Measurements from ENCODE around the gene SATL1. TPM values are rescaled to one million over a fixed set of nuclear protein-coding genes. Genes with fewer than 3 reads are reported as not detected.
"Not testable (repeated sequence)": the region's sequence is repeated elsewhere in the genome, so short reads cannot be mapped to it uniquely, and the experiment has no call there.

Gene SATL1
- total and polyA plus RNA-seq, 4 experiments from 2014 or later, result not detected

DNA sequence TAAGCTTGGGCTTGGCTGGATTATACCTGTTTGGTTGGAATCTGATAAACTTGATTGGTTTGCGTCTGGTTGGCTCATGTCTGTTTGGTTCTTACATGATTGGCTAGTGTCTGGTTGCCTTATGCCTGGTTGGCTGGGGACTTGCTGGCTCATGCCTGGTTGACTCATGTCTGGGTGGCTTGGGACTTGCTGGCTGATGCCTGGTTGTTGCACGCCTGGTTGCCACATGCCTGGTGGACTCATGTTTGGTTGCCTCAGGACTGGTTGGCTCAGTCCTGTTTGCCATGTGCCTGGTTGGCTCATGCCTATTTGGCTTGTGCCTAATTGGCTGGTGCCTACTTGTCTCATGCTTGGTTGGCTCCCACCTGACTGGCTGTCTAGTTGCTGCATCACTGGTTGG lies 135.4 kb downstream of the SATL1 start:
- no peaks in the 10 kb centered on the region for H3K36me3 Mint-ChIP-seq
- no peaks in the 10 kb centered on the region for H3K9me3 Mint-ChIP-seq
- no peak overlapping the region for H3K4me3 ChIP-seq (ENCODE audit: low read length in 2 of 2)
- no peak overlapping the region for H3K27ac Mint-ChIP-seq
- H3K9me3 ChIP-seq (ENCODE audit: control insufficient read depth in 1 of 2, low read length in 2 of 2), result no peaks in the 10 kb centered on the region
- ChIA-PET POLR2A (ENCODE audit: partially characterized antibody) (no interaction called here), CTCF (ENCODE audit: partially characterized antibody) (no interaction called here)
- peaks cover 0 to 2% of the 10 kb centered on the region in 2 donors for H3K27me3 Mint-ChIP-seq
- H3K27ac ChIP-seq (ENCODE audit: low read depth, low read length), result no peak overlapping the region
- no peaks in the 10 kb centered on the region for H3K36me3 ChIP-seq (ENCODE audit: insufficient read depth, low read length)
- intact Hi-C loops (cut with micrococcal nuclease), result no loop called here
- H3K27me3 ChIP-seq (ENCODE audit: insufficient read depth, low read length), result no peaks in the 10 kb centered on the region
- H3K4me1 Mint-ChIP-seq, result no peaks in the 10 kb centered on the region
- no peak overlapping the region for H3K4me3 Mint-ChIP-seq
- no peaks in the 10 kb centered on the region for H3K4me1 ChIP-seq (ENCODE audit: insufficient read depth, low read length)
- DNase-seq, result no peak

DNA sequence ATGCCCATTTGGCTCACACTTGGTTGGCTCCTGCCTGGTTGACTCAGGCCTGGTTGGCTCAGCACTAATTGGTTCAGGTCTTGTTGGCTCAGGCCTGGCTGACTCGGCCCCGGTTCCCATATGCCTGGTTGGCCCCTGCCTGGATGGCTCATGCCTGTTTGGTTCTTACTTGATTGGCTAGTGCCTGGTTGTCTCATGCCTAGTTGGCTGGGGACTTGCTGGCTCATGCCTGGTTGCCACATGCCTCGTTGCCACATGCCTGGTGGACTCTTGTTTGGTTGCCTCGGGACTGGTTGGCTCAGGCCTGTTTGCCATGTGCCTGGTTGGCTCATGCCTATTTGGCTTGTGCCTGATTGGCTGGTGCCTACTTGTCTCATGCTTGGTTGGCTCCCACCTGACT lies 136.2 kb downstream of the SATL1 start:
- Histone ChIP-seq H3K36me3 (ENCODE audit: insufficient read depth, low read length) (no peaks in the 10 kb centered on the region), H3K27ac (ENCODE audit: low read depth, low read length) (no peak overlapping the region), H3K9me3 (ENCODE audit: control insufficient read depth in 1 of 2, low read length in 2 of 2) (no peaks in the 10 kb centered on the region), H3K4me1 (ENCODE audit: insufficient read depth, low read length) (no peaks in the 10 kb centered on the region), H3K4me3 (ENCODE audit: low read length in 2 of 2) (no peak overlapping the region), H3K27me3 (ENCODE audit: insufficient read depth, low read length) (no peaks in the 10 kb centered on the region)
- Mint-ChIP-seq H3K9me3 (no peaks in the 10 kb centered on the region), H3K27ac (no peak overlapping the region), H3K27me3 (no peaks in the 10 kb centered on the region), H3K4me1 (no peaks in the 10 kb centered on the region), H3K4me3 (no peak overlapping the region), H3K36me3 (no peaks in the 10 kb centered on the region)
- intact Hi-C loops (cut with micrococcal nuclease), result no loop called here
- no peak for DNase-seq
- POLR2A ChIA-PET (ENCODE audit: partially characterized antibody), result no interaction called here
- CTCF ChIA-PET (ENCODE audit: partially characterized antibody), result no interaction called here

- CTCF ChIA-PET (ENCODE audit: partially characterized antibody), result no interaction called here
- Mint-ChIP-seq H3K27me3 (no peaks in the 10 kb centered on the region), H3K36me3 (peaks cover 25 to 38% of the 10 kb centered on the region in 2 donors)
Observed at GRCh38 chrX:85089321-85089840, 154.2 kb downstream of the SATL1 start.

DNA sequence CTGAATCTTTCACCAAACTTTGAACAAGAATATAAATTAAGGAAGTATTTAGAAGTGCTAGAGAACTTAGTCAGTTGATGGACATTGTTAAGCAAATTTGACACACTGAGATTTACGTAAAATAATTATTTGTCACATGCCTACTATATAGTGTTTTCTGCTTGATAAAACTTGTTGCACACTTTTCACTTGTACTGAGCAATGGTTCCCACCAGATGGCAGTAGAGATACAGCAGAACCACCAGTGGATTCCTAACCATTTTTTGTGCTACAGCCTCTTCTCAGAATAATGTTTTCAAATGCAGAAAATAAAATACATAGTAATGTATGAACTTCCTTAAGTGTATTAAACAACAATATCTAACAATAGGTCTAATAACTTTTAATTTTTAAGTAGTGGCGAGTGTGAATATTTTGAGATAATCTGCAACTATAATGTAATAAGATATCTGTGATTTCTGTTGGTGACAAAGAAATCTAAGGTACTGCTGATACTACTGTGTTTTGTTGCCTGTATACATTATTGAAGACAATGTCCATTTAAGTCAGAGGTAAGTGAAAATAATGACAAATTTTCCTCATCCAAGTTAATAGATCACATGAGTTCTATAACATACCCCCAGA lies 158.7 kb downstream of the SATL1 start:
- no peaks in the 10 kb centered on the region for H3K36me3 ChIP-seq (ENCODE audit: insufficient read depth, low read length)
- CTCF ChIA-PET (ENCODE audit: partially characterized antibody), result interaction anchor here (1.2 to 1.9 kb wide), 3 partner anchors 10 to 28 kb away, joined by 3 to 6 read pairs (median 4); no protein-coding TSS in a partner anchor
- intact Hi-C loops (cut with micrococcal nuclease), result no loop called here
- H3K4me1 ChIP-seq (ENCODE audit: insufficient read depth, low read length), result no peaks in the 10 kb centered on the region
- Mint-ChIP-seq H3K27me3 (no peaks in the 10 kb centered on the region), H3K36me3 (peaks cover 18 to 29% of the 10 kb centered on the region in 2 donors), H3K4me1 (peaks cover 0 to 3% (median 0%) of the 10 kb centered on the region in 4 donors), H3K27ac (no peak overlapping the region), H3K4me3 (no peak overlapping the region), H3K9me3 (peaks cover 0 to 1% (median 0%) of the 10 kb centered on the region in 8 donors)
- H3K27ac ChIP-seq (ENCODE audit: low read depth, low read length), result no peak overlapping the region
- POLR2A ChIA-PET (ENCODE audit: partially characterized antibody), result no interaction called here
- no peaks in the 10 kb centered on the region for H3K27me3 ChIP-seq (ENCODE audit: insufficient read depth, low read length)
- no peaks in the 10 kb centered on the region for H3K9me3 ChIP-seq (ENCODE audit: control insufficient read depth in 1 of 2, low read length in 2 of 2)
- DNase-seq, result peak in 4 of 5 donors; percentile 23 to 34 (median 30)
- no peak overlapping the region for H3K4me3 ChIP-seq (ENCODE audit: low read length in 2 of 2)

More at GRCh38 chrX:85089321-85089840, 154.2 kb downstream of the SATL1 start:
- no peaks in the 10 kb centered on the region for H3K27me3 ChIP-seq (ENCODE audit: insufficient read depth, low read length)
- H3K4me3 ChIP-seq (ENCODE audit: low read length in 2 of 2), result no peak overlapping the region
- Mint-ChIP-seq H3K4me3 (no peak overlapping the region), H3K4me1 (no peaks in the 10 kb centered on the region), H3K27ac (no peak overlapping the region), H3K9me3 (no peaks in the 10 kb centered on the region)
- H3K9me3 ChIP-seq (ENCODE audit: control insufficient read depth in 1 of 2, low read length in 2 of 2), result no peaks in the 10 kb centered on the region
- no peaks in the 10 kb centered on the region for H3K36me3 ChIP-seq (ENCODE audit: insufficient read depth, low read length)
- no peak for DNase-seq
- POLR2A ChIA-PET (ENCODE audit: partially characterized antibody), result no interaction called here
- no peaks in the 10 kb centered on the region for H3K4me1 ChIP-seq (ENCODE audit: insufficient read depth, low read length)
- intact Hi-C loops (cut with micrococcal nuclease), result no loop called here
- no peak overlapping the region for H3K27ac ChIP-seq (ENCODE audit: low read depth, low read length)

- CTCF ChIA-PET (ENCODE audit: partially characterized antibody); H3K27me3 ChIP-seq (ENCODE audit: insufficient read depth, low read length); intact Hi-C loops (cut with micrococcal nuclease); H3K27me3 Mint-ChIP-seq; H3K9me3 Mint-ChIP-seq; H3K4me3 Mint-ChIP-seq; H3K27ac Mint-ChIP-seq; H3K9me3 ChIP-seq (ENCODE audit: control insufficient read depth in 1 of 2, low read length in 2 of 2); H3K4me1 ChIP-seq (ENCODE audit: insufficient read depth, low read length); DNase-seq; H3K4me1 Mint-ChIP-seq; H3K27ac ChIP-seq (ENCODE audit: low read depth, low read length); POLR2A ChIA-PET (ENCODE audit: partially characterized antibody); H3K4me3 ChIP-seq (ENCODE audit: low read length in 2 of 2); H3K36me3 ChIP-seq (ENCODE audit: insufficient read depth, low read length): not testable (repeated sequence)
- peaks cover 16 to 22% of the 10 kb centered on the region in 2 donors for H3K36me3 Mint-ChIP-seq
Observed at GRCh38 chrX:85077247-85077646, 166.3 kb downstream of the SATL1 start.

- Histone ChIP-seq H3K36me3 (ENCODE audit: insufficient read depth, low read length) (no peaks in the 10 kb centered on the region), H3K27ac (ENCODE audit: low read depth, low read length) (no peak overlapping the region), H3K4me1 (ENCODE audit: insufficient read depth, low read length) (no peaks in the 10 kb centered on the region), H3K4me3 (ENCODE audit: low read length in 2 of 2) (no peak overlapping the region), H3K9me3 (ENCODE audit: control insufficient read depth in 1 of 2, low read length in 2 of 2) (no peaks in the 10 kb centered on the region), H3K27me3 (ENCODE audit: insufficient read depth, low read length) (no peaks in the 10 kb centered on the region)
- Mint-ChIP-seq H3K27ac (no peak overlapping the region), H3K36me3 (peaks cover 17 to 27% of the 10 kb centered on the region in 2 donors), H3K4me3 (no peak overlapping the region), H3K27me3 (no peaks in the 10 kb centered on the region), H3K9me3 (peaks cover 0 to 2% (median 0%) of the 10 kb centered on the region in 8 donors), H3K4me1 (no peaks in the 10 kb centered on the region)
- CTCF ChIA-PET (ENCODE audit: partially characterized antibody), result no interaction called here
- POLR2A ChIA-PET (ENCODE audit: partially characterized antibody), result no interaction called here
- no peak for DNase-seq
- intact Hi-C loops (cut with micrococcal nuclease), result no loop called here
Observed at GRCh38 chrX:85065512-85066198, 177.9 kb downstream of the SATL1 start.

DNA sequence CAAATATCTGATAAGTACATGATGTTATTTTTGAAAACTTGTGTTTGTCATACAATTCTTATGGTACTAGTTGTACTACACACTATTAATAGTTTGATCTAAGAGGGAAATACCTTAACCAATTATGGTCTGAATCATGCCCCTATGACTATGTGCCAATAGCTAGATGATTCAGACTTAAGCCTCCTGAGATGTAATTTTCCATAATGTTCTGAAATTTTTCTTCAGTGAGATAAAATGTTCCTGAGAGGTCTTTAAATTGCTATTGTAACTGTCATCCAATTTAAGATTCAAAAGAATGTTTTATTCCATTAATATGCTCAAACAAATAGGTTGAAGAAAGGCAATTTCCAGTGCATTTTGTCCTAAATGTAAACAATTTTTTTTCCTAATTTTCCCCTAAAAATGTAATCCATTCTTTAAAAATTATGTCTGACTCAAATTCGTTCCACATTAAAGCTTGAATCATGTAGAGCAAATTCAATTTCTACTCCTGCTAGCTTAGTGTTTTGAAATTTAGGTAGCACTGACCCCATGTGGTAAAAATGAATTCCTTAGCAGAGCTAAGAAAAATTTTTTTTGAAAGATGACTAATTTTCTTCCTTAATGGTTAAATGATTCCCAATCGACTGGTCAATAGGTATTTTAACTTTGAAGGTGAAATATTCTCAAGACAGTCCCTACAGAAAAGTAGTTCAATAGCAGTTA lies 190.8 kb downstream of the SATL1 start:
- H3K27ac Mint-ChIP-seq, result no peak overlapping the region
- Histone ChIP-seq H3K27ac (ENCODE audit: low read depth, low read length) (no peak overlapping the region), H3K4me1 (ENCODE audit: insufficient read depth, low read length) (no peaks in the 10 kb centered on the region), H3K36me3 (ENCODE audit: insufficient read depth, low read length) (no peaks in the 10 kb centered on the region), H3K27me3 (ENCODE audit: insufficient read depth, low read length) (no peaks in the 10 kb centered on the region), H3K9me3 (ENCODE audit: control insufficient read depth in 1 of 2, low read length in 2 of 2) (no peaks in the 10 kb centered on the region), H3K4me3 (ENCODE audit: low read length in 2 of 2) (no peak overlapping the region)
- H3K4me1 Mint-ChIP-seq, result no peaks in the 10 kb centered on the region
- CTCF ChIA-PET (ENCODE audit: partially characterized antibody), result interaction anchor here (1.4 kb wide), 1 partner anchor 323 kb away, joined by 3 read pairs; no protein-coding TSS in a partner anchor
- H3K9me3 Mint-ChIP-seq, result peaks cover 0 to 2% (median 0%) of the 10 kb centered on the region in 8 donors
- POLR2A ChIA-PET (ENCODE audit: partially characterized antibody), result no interaction called here
- intact Hi-C loops (cut with micrococcal nuclease), result loop anchor here (5.0 kb wide), 1 partner anchor 325 kb away; no protein-coding TSS in a partner anchor
- H3K4me3 Mint-ChIP-seq, result no peak overlapping the region
- peaks cover 2 to 9% of the 10 kb centered on the region in 2 donors for H3K36me3 Mint-ChIP-seq
- H3K27me3 Mint-ChIP-seq, result no peaks in the 10 kb centered on the region
- DNase-seq, result no peak
